AG09309 (cell line): ENCODE data around the gene CPED1.
"Not testable (repeated sequence)": the region's sequence is repeated elsewhere in the genome, so short reads cannot be mapped to it uniquely, and the experiment has no call there.

Experiments
- DNase-seq: peaks from one replicate; pipeline ENCODE4 v3.0.0-alpha.2; 2010; ENCODE audit warnings: low read depth
- H3K4me3 ChIP-seq: 2 replicates; pipeline ENCODE4 v1.5.1; 2011; ENCODE audit warnings: mild to moderate bottlenecking, low read depth, low read length, moderate library complexity; ENCODE audit not compliant: control insufficient read depth
- TF ChIP-seq, protein P1 (sequence below): IDR thresholded peaks from 2 replicates; pipeline ENCODE4 v1.5.1; 2011; ENCODE audit warnings: mild to moderate bottlenecking, low read depth, low read length, inconsistent platforms; ENCODE audit not compliant: insufficient read depth, control insufficient read depth; ENCODE audit errors: missing control alignments

Gene CPED1

DNA sequence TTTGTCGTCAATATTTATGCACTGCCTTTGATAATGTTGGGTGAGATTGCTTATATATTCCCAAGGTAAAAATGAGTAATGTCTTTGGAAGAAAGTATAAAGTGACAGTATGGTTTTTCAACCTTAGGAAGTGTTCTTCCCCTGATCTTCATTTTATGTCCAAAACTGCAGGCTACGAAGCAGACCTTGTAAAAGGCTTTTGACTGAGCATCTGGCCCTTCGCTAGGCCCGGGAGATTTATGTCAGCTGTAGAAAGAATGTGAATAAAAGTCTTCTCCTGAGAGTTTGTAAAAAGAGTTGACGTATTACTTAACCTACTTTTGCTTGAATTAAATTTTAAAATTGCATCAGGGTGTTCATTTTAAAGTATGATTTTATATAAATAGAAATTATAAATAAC, 116.8 kb downstream of the CPED1 start:
- no peak overlapping the region for H3K4me3 ChIP-seq
- TF ChIP-seq, protein P1, sequence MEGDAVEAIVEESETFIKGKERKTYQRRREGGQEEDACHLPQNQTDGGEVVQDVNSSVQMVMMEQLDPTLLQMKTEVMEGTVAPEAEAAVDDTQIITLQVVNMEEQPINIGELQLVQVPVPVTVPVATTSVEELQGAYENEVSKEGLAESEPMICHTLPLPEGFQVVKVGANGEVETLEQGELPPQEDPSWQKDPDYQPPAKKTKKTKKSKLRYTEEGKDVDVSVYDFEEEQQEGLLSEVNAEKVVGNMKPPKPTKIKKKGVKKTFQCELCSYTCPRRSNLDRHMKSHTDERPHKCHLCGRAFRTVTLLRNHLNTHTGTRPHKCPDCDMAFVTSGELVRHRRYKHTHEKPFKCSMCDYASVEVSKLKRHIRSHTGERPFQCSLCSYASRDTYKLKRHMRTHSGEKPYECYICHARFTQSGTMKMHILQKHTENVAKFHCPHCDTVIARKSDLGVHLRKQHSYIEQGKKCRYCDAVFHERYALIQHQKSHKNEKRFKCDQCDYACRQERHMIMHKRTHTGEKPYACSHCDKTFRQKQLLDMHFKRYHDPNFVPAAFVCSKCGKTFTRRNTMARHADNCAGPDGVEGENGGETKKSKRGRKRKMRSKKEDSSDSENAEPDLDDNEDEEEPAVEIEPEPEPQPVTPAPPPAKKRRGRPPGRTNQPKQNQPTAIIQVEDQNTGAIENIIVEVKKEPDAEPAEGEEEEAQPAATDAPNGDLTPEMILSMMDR: no peak

GRCh38 chr7:121107923-121108498, 119.5 kb downstream of the CPED1 start:
- TF ChIP-seq, protein P1: peak; percentile 67
- peak; percentile 52 for DNase-seq
- no peak overlapping the region for H3K4me3 ChIP-seq

More for the DNA sequence above, 116.8 kb downstream of the CPED1 start:
- DNase-seq: no peak

DNA sequence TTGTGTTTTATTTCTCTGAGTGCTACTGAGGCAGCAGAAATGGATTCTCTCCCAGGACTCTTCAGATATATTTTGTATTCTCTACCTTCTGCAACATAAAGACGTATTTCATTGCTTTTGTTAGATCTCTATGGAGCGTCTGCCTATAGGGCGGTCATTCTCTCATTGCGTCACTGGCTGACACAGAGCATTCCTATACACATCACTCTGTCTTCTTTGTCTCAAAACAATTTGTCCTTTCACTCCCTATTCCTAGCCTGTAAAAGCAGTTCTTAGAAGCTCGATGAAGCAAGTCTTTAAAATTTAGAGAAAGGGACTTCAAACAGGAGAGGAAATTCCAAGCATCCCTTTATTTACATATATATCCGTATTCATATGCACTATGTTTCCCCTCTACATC, 120.6 kb downstream of the CPED1 start:
- no peak for DNase-seq
- TF ChIP-seq, protein P1: no peak
- H3K4me3 ChIP-seq: no peak overlapping the region

DNA sequence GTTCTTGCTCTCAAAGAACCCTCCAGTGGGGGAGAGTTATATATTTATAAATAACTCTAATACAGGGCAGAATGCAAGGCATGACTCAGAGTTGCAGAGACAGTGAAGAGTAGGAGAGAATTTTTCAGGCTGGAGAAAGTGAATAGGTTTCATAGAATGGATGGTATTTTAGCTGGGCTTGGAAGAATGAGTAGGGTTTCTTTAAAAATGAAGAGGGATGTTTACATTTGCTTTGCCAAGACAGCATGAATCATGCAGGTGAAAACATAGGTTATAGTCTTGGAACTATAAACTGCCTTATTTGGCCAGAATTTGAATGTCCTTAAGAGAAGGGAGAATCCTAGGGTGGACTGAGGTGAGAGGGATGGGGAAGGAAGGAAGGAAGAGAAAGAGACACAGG, 124.8 kb downstream of the CPED1 start:
- no peak overlapping the region for H3K4me3 ChIP-seq
- no peak for DNase-seq
- TF ChIP-seq, protein P1: no peak

GRCh38 chr7:121116396-121116795, 127.9 kb downstream of the CPED1 start:
- DNase-seq: no peak
- TF ChIP-seq, protein P1: no peak
- no peak overlapping the region for H3K4me3 ChIP-seq

DNA sequence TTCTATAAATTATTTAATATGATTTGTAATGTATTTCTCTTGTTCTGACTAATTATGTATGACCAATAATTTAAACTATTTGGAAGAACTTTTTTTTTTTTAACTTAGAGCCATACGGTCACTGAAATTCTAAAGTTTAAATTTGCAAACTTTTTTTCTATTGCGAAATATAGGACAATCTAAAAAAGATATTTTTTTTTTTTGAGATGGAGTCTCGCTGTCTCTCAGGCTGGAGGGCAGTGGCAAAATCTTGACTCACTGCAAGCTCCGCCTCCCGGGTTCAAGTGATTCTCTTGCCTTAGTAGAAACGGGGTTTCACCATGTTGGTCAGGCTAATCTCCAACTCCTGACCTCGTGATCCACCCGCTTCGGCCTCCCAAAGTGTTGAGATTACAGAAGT, 130.5 kb downstream of the CPED1 start:
- H3K4me3 ChIP-seq: no peak overlapping the region
- TF ChIP-seq, protein P1: no peak
- DNase-seq: no peak

DNA sequence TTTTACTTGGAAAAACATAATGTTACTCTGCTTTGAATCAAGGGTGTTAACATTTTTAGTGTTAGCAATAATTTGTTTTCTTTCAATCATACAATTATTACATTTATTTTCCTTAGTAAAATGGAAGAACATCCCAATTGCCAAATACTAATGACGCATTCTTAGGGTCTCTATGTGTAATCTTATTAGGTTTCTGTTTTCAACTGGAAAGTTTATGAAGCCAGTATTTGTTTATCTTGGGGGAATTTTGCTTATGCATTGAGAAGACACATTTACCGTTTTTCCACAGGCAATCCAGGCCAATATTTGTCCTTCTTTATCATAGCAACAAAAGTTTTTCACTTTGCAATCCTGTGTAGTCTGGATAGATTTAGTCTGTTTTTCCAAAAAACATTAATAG, 134.5 kb downstream of the CPED1 start:
- H3K4me3 ChIP-seq: no peak overlapping the region
- DNase-seq: no peak
- TF ChIP-seq, protein P1: no peak

DNA sequence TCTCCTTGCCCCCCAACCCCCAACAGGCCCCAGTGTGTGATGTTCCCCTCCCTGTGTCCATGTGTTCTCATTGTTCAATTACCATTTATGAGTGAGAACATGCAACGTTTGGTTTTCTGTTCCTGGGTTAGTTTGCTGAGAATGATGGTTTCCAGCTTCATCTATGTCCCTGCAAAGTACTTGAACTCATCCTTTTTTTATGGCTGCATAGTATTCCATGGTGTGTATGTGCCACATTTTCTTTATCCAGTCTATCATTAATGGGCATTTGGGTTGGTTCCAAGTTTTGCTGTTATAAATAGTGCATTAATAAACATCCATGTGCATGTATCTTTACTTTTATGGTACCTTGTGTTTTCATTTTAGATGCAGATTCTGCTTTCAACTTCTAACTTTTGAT, 136.9 kb downstream of the CPED1 start:
- not testable (repeated sequence) for H3K4me3 ChIP-seq, DNase-seq
